GM23248 (cell line): ENCODE data around the gene FAM43A.

ENCODE experiments used
- EZH2 ChIP-seq: fragments of 200-600 bp; sonication (generic); IDR thresholded peaks from 2 replicates; pipeline ENCODE4 v1.6.1; 2018; ENCODE audit warnings: antibody characterized with exemption, mild to moderate bottlenecking; ENCODE audit not compliant: insufficient read depth, poor library complexity, severe bottlenecking
- EZH2phosphoT487 ChIP-seq: fragments of 200-600 bp; sonication (generic); IDR thresholded peaks from 2 replicates; pipeline ENCODE4 v1.6.1; 2018; ENCODE audit warnings: antibody characterized with exemption, moderate library complexity, mild to moderate bottlenecking, low read depth; ENCODE audit not compliant: insufficient read depth

GRCh38 chr3:194713299-194714136 is 27.8 kb downstream of the FAM43A start:
- TF ChIP-seq EZH2phosphoT487: no peak
- no peak for TF ChIP-seq EZH2
